Endothelial cell of umbilical vein (primary cell): ENCODE results near the gene TXNDC8.

Experiments used
- EZH2 ChIP-seq: IDR thresholded peaks from 2 replicates; pipeline ENCODE4 v1.6.1; 2012; ENCODE audit warnings: borderline replicate concordance, low read depth, mild to moderate bottlenecking, moderate library complexity, low read length, inconsistent platforms; ENCODE audit not compliant: severe bottlenecking
- JUN ChIP-seq: IDR thresholded peaks from 2 replicates; pipeline ENCODE4 v1.6.1; 2011; ENCODE audit warnings: borderline replicate concordance, low read depth; ENCODE audit not compliant: insufficient read length, insufficient read depth
- POLR2A ChIP-seq: IDR thresholded peaks from 2 replicates; pipeline ENCODE4 v1.6.1; 2012; ENCODE audit warnings: low read depth, mild to moderate bottlenecking, control low read depth, low read length
- POLR2AphosphoS5 ChIP-seq: IDR thresholded peaks from 2 replicates; pipeline ENCODE4 v1.6.1; 2012; ENCODE audit warnings: low read depth, mild to moderate bottlenecking, control low read depth, low read length, moderate library complexity; ENCODE audit not compliant: insufficient read depth
- TF ChIP-seq, protein P1 (sequence below), 2 donors: IDR thresholded peaks; 1 replicate in 1 of 2; 2 replicates in 1 of 2; pipeline ENCODE4 v1.5.1; 2011; ENCODE audit warnings: low read length in 2 of 2, mild to moderate bottlenecking in 2 of 2, moderate library complexity in 2 of 2, control low read depth in 1 of 2, inconsistent platforms in 1 of 2, low read depth in 1 of 2; ENCODE audit not compliant: insufficient read depth in 1 of 2; ENCODE audit errors: extremely low read depth in 1 of 2

DNA sequence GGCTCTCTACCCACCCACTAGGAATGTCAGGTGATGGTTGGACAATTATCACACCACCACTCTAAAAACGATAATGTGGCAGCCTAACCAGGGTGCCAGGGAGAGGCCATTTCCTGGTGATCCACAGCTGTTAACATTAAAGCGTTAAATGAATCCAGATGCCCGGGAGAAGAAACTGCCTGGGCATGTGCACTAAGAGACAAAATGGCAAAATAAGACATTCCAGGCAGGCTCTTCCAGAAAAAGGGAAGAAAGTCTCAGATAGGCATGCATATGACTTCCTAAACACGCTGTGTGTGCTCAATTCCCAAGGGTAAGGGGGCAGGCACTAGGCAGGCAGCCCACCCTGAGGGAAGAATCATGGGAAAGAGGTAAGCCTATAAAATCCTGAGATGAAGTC is 76.8 kb downstream of the TXNDC8 start:
- TF ChIP-seq, protein P1, sequence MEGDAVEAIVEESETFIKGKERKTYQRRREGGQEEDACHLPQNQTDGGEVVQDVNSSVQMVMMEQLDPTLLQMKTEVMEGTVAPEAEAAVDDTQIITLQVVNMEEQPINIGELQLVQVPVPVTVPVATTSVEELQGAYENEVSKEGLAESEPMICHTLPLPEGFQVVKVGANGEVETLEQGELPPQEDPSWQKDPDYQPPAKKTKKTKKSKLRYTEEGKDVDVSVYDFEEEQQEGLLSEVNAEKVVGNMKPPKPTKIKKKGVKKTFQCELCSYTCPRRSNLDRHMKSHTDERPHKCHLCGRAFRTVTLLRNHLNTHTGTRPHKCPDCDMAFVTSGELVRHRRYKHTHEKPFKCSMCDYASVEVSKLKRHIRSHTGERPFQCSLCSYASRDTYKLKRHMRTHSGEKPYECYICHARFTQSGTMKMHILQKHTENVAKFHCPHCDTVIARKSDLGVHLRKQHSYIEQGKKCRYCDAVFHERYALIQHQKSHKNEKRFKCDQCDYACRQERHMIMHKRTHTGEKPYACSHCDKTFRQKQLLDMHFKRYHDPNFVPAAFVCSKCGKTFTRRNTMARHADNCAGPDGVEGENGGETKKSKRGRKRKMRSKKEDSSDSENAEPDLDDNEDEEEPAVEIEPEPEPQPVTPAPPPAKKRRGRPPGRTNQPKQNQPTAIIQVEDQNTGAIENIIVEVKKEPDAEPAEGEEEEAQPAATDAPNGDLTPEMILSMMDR (IDR thresholded peaks at IDR 0.05; ENCODE audit: extremely low read depth in 1 of 2, insufficient read depth in 1 of 2, low read depth in 1 of 2, low read length in 2 of 2) = no peak
- TF ChIP-seq POLR2A (no peak), EZH2 (no peak), POLR2AphosphoS5 (no peak), JUN (no peak)
